PC-9 (cell line): ENCODE measurements around the gene LTA. TPM values are rescaled to one million over a fixed set of nuclear protein-coding genes. Genes with fewer than 3 reads are reported as not detected.

Experiments used
- BruUV-seq: library from RNA; stranded (reverse); fragments of 400-500 nt; replicated peaks from 2 replicates; lab custom pipeline; 2021; lab: Mats Ljungman, UMichigan
- CTCF ChIA-PET: fragments of 300-600 bp; sonication (Branson Sonifier 250); formaldehyde crosslinking; loops from one replicate; lab custom pipeline; 2022; ENCODE audit warnings: antibody characterized with exemption; lab: Charles Lee
- POLR2A ChIA-PET: fragments of 300-600 bp; sonication (Branson Sonifier 250); formaldehyde crosslinking; loops from one replicate; lab custom pipeline; 2022; ENCODE audit warnings: antibody characterized with exemption; ENCODE audit not compliant: unreplicated experiment; lab: Charles Lee
- DNase-seq, 2 experiments: peaks; one replicate each; pipeline versions ENCODE4 v3.0.0 to v3.0.0-alpha.2; 2015 to 2022; ENCODE audit warnings: mixed read lengths in 1 of 2
- H2AFZ ChIP-seq: fragments of 200-600 bp; sonication (generic); 2 replicates; pipeline ENCODE4 v1.8.1; 2017; ENCODE audit warnings: antibody characterized with exemption
- H3F3A ChIP-seq: fragments of 200-600 bp; sonication (generic); 2 replicates; pipeline ENCODE4 v1.8.1; 2017; ENCODE audit warnings: antibody characterized with exemption, mild to moderate bottlenecking, low read depth; ENCODE audit not compliant: insufficient read depth
- H3K27ac ChIP-seq: fragments of 200-600 bp; sonication (generic); 2 replicates; pipeline ENCODE4 v1.6.1; 2016; ENCODE audit warnings: mixed run types
- H3K27me3 ChIP-seq: fragments of 200-600 bp; sonication (generic); 2 replicates; pipeline ENCODE4 v1.6.1; 2016; ENCODE audit warnings: low read depth, mixed run types; ENCODE audit not compliant: insufficient read depth
- H3K36me3 ChIP-seq: fragments of 200-600 bp; sonication (generic); 2 replicates; pipeline ENCODE4 v1.6.1; 2016; ENCODE audit warnings: low read depth, mixed run types
- H3K4me1 ChIP-seq: fragments of 200-600 bp; sonication (generic); replicated peaks from 2 replicates; pipeline ENCODE4 v1.6.1; 2016; ENCODE audit warnings: mixed run types; ENCODE audit not compliant: insufficient read depth
- H3K4me2 ChIP-seq: fragments of 200-600 bp; sonication (generic); 2 replicates; pipeline ENCODE4 v1.6.1; 2017; ENCODE audit warnings: mixed run types
- H3K4me3 ChIP-seq: fragments of 200-600 bp; sonication (generic); 2 replicates; pipeline ENCODE4 v1.6.1; 2016; ENCODE audit warnings: mixed run types
- H3K79me2 ChIP-seq: fragments of 200-600 bp; sonication (generic); 2 replicates; pipeline ENCODE4 v1.6.1; 2017; ENCODE audit warnings: low read depth, mixed run types
- H3K9me2 ChIP-seq: fragments of 200-600 bp; sonication (generic); 2 replicates; pipeline ENCODE4 v1.8.1; 2017; ENCODE audit warnings: mild to moderate bottlenecking; ENCODE audit not compliant: insufficient read depth
- H3K9me3 ChIP-seq: fragments of 200-600 bp; sonication (generic); 2 replicates; pipeline ENCODE4 v1.8.1; 2016; ENCODE audit warnings: low read depth; ENCODE audit not compliant: insufficient read depth
- H4K20me1 ChIP-seq: fragments of 200-600 bp; sonication (generic); 2 replicates; pipeline ENCODE4 v1.8.1; 2017; ENCODE audit not compliant: insufficient read depth
- EZH2 ChIP-seq: fragments of 200-600 bp; sonication (generic); IDR thresholded peaks from 2 replicates; pipeline ENCODE4 v1.8.0; 2017; ENCODE audit warnings: antibody characterized with exemption, low read depth
- intact Hi-C: fragments of 100-400 bp; cut with micrococcal nuclease; formaldehyde crosslinking; loops from one replicate; pipeline ENCODE4 v1.10.0; 2022; ENCODE audit not compliant: unreplicated experiment
- total RNA-seq: library from RNA; stranded (reverse); gene quantifications from 2 replicates; pipeline ENCODE4 v1.2.3, GENCODE V29; 2021
- TF ChIP-seq, protein P1 (sequence below): fragments of 200-600 bp; sonication (generic); conservative IDR thresholded peaks from 2 replicates; pipeline ENCODE4 v1.6.1; 2017; ENCODE audit warnings: mixed run types, antibody characterized with exemption, mild to moderate bottlenecking, moderate library complexity

LTA gene
- total RNA-seq, 1 experiment from 2014 or later: not detected

GRCh38 chr6:31592396-31592771, 20.3 kb downstream of the LTA start:
- Histone ChIP-seq H3K27me3 (no peaks in the 10 kb centered on the region), H3K27ac (no peak overlapping the region), H3K4me2 (no peak overlapping the region), H3K9me2 (no peaks in the 10 kb centered on the region), H3K9me3 (no peaks in the 10 kb centered on the region), H3K4me3 (no peak overlapping the region), H2AFZ (no peak overlapping the region), H3K79me2 (no peaks in the 10 kb centered on the region), H3K4me1 (no peaks in the 10 kb centered on the region), H4K20me1 (no peaks in the 10 kb centered on the region), H3K36me3 (no peaks in the 10 kb centered on the region), H3F3A (no peaks in the 10 kb centered on the region)
- no TSS peak for BruUV-seq
- POLR2A ChIA-PET: no interaction called here
- TF ChIP-seq EZH2: no peak
- TF ChIP-seq, protein P1, sequence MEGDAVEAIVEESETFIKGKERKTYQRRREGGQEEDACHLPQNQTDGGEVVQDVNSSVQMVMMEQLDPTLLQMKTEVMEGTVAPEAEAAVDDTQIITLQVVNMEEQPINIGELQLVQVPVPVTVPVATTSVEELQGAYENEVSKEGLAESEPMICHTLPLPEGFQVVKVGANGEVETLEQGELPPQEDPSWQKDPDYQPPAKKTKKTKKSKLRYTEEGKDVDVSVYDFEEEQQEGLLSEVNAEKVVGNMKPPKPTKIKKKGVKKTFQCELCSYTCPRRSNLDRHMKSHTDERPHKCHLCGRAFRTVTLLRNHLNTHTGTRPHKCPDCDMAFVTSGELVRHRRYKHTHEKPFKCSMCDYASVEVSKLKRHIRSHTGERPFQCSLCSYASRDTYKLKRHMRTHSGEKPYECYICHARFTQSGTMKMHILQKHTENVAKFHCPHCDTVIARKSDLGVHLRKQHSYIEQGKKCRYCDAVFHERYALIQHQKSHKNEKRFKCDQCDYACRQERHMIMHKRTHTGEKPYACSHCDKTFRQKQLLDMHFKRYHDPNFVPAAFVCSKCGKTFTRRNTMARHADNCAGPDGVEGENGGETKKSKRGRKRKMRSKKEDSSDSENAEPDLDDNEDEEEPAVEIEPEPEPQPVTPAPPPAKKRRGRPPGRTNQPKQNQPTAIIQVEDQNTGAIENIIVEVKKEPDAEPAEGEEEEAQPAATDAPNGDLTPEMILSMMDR: no peak
- intact Hi-C loops: no loop called here
- DNase-seq: no peak
- CTCF ChIA-PET: interaction anchor here (0.6 kb wide), 1 partner anchor 328 kb away, joined by 5 read pairs; no protein-coding TSS in a partner anchor

DNA sequence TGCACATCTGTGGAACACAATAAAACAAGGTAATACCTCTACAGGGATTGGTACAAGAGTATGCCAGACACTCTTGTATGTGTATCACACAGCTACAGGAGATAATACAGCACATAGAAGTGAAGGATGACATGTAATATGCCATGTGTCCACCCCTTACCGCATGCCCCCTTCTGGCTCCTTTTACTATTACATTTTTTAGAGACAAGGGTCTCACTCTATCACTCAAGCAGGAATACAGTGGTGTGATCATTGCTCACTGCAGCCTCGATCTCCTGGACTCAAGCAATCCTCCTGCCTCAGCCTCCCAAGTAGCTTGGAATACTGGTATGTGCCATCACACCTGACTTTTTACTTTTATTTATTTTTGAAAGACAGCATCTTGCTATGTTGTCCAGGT, 24.9 kb downstream of the LTA start:
- no peaks in the 10 kb centered on the region for H3K9me3 ChIP-seq
- no peak for DNase-seq
- H2AFZ ChIP-seq: no peak overlapping the region

GRCh38 chr6:31607317-31607716, 35.2 kb downstream of the LTA start:
- no TSS peak for BruUV-seq

More for the DNA sequence above, 24.9 kb downstream of the LTA start:
- H3F3A ChIP-seq: no peaks in the 10 kb centered on the region
- ChIA-PET POLR2A (interaction anchor here (0.5 kb wide), 1 partner anchor 49 kb away, joined by 6 read pairs; no protein-coding TSS in a partner anchor), CTCF (interaction anchor here (0.9 to 4.0 kb wide), 4 partner anchors 13 to 48 kb away, joined by 3 to 30 read pairs (median 3); no protein-coding TSS in a partner anchor)
- no peaks in the 10 kb centered on the region for H3K9me2 ChIP-seq
- TF ChIP-seq, protein P1: peak; percentile 53
- no peak for TF ChIP-seq EZH2
- H3K4me1 ChIP-seq: no peaks in the 10 kb centered on the region
- H4K20me1 ChIP-seq: no peaks in the 10 kb centered on the region
- no TSS peak for BruUV-seq
- H3K4me3 ChIP-seq: no peak overlapping the region
- intact Hi-C loops: no loop called here
- H3K36me3 ChIP-seq: no peaks in the 10 kb centered on the region
- no peak overlapping the region for H3K27ac ChIP-seq
- H3K4me2 ChIP-seq: no peak overlapping the region
- no peaks in the 10 kb centered on the region for H3K79me2 ChIP-seq
- H3K27me3 ChIP-seq: no peaks in the 10 kb centered on the region

More at GRCh38 chr6:31607317-31607716, 35.2 kb downstream of the LTA start:
- no peaks in the 10 kb centered on the region for H3K36me3 ChIP-seq
- H3K9me3 ChIP-seq: no peaks in the 10 kb centered on the region
- TF ChIP-seq, protein P1: no peak
- no peak for TF ChIP-seq EZH2
- POLR2A ChIA-PET: no interaction called here
- no peak for DNase-seq
- H4K20me1 ChIP-seq: no peaks in the 10 kb centered on the region
- no peaks in the 10 kb centered on the region for H3K27me3 ChIP-seq
- no peak overlapping the region for H3K4me3 ChIP-seq
- no peak overlapping the region for H2AFZ ChIP-seq
- H3K27ac ChIP-seq: no peak overlapping the region
- CTCF ChIA-PET: interaction anchor here (0.7 kb wide), 1 partner anchor 28 kb away, joined by 6 read pairs; no protein-coding TSS in a partner anchor
- no peaks in the 10 kb centered on the region for H3K9me2 ChIP-seq
- H3K4me2 ChIP-seq: no peak overlapping the region
- no peaks in the 10 kb centered on the region for H3K79me2 ChIP-seq
- no peaks in the 10 kb centered on the region for H3F3A ChIP-seq
- intact Hi-C loops: no loop called here
- no peaks in the 10 kb centered on the region for H3K4me1 ChIP-seq
